BE2C (cell line): ENCODE data around the gene GABBR2.

Experiments used
- DNase-seq: peaks from one replicate; pipeline ENCODE4 v3.0.0-alpha.2; 2020
- H3K27me3 ChIP-seq: fragments of 250-450 bp; sonication (Bioruptor Pico); 2 replicates; pipeline ENCODE4 v1.5.1; 2020; ENCODE audit warnings: mild to moderate bottlenecking
- H3K36me3 ChIP-seq: fragments of 250-450 bp; sonication (Bioruptor Pico); 2 replicates; pipeline ENCODE4 v1.5.1; 2020; ENCODE audit warnings: mild to moderate bottlenecking
- H3K4me1 ChIP-seq: fragments of 250-450 bp; sonication (Bioruptor Pico); 2 replicates; pipeline ENCODE4 v1.5.1; 2020
- H3K4me3 ChIP-seq: 2 replicates; pipeline ENCODE4 v1.5.1; 2011; ENCODE audit warnings: low read depth, low read length
- H3K9me3 ChIP-seq: fragments of 250-450 bp; sonication (Bioruptor Pico); 2 replicates; pipeline ENCODE4 v1.5.1; 2020
- CTCF ChIP-seq: IDR thresholded peaks from 2 replicates; pipeline ENCODE4 v1.5.1; 2012; ENCODE audit warnings: mild to moderate bottlenecking, low read depth, low read length

Gene GABBR2

GRCh38 chr9:98316445-98317133 lies 392.1 kb downstream of the GABBR2 start:
- Histone ChIP-seq H3K27me3 (no peaks in the 10 kb centered on the region), H3K4me3 (no peak overlapping the region), H3K9me3 (no peaks in the 10 kb centered on the region), H3K36me3 (no peaks in the 10 kb centered on the region), H3K4me1 (peaks cover 8% of the 10 kb centered on the region)
- no peak for TF ChIP-seq CTCF
- DNase-seq = no peak

GRCh38 chr9:98315551-98316060 lies 393.1 kb downstream of the GABBR2 start:
- Histone ChIP-seq H3K27me3 (no peaks in the 10 kb centered on the region), H3K9me3 (no peaks in the 10 kb centered on the region), H3K4me1 (peaks cover 8% of the 10 kb centered on the region), H3K36me3 (no peaks in the 10 kb centered on the region), H3K4me3 (no peak overlapping the region)
- DNase-seq = peak; percentile 92
- TF ChIP-seq CTCF = peak; percentile 98

- DNase-seq = no peak
- Histone ChIP-seq H3K4me3 (no peak overlapping the region), H3K36me3 (no peaks in the 10 kb centered on the region), H3K9me3 (no peaks in the 10 kb centered on the region), H3K27me3 (no peaks in the 10 kb centered on the region), H3K4me1 (peaks cover 8% of the 10 kb centered on the region)
- no peak for TF ChIP-seq CTCF
These were observed 393.7 kb downstream of the GABBR2 start for GRCh38 chr9:98315067-98315453.

GRCh38 chr9:98314381-98315066 lies 394.2 kb downstream of the GABBR2 start:
- no peak overlapping the region for H3K4me3 ChIP-seq
- no peak for DNase-seq
- no peak for TF ChIP-seq CTCF

GRCh38 chr9:98312365-98312764 lies 396.4 kb downstream of the GABBR2 start:
- DNase-seq = no peak
- Histone ChIP-seq H3K9me3 (no peaks in the 10 kb centered on the region), H3K4me3 (no peak overlapping the region), H3K4me1 (peaks cover 8% of the 10 kb centered on the region), H3K36me3 (no peaks in the 10 kb centered on the region), H3K27me3 (no peaks in the 10 kb centered on the region)
- no peak for TF ChIP-seq CTCF

More at GRCh38 chr9:98314381-98315066, 394.2 kb downstream of the GABBR2 start:
- Histone ChIP-seq H3K4me1 (peaks cover 8% of the 10 kb centered on the region), H3K36me3 (no peaks in the 10 kb centered on the region), H3K9me3 (no peaks in the 10 kb centered on the region), H3K27me3 (no peaks in the 10 kb centered on the region)

GRCh38 chr9:98311541-98311940 lies 397.2 kb downstream of the GABBR2 start:
- Histone ChIP-seq H3K36me3 (no peaks in the 10 kb centered on the region), H3K27me3 (no peaks in the 10 kb centered on the region), H3K4me1 (peaks cover 3% of the 10 kb centered on the region; the same call in 1 of the 2 replicates), H3K4me3 (no peak overlapping the region), H3K9me3 (no peaks in the 10 kb centered on the region)
- no peak for TF ChIP-seq CTCF
- no peak for DNase-seq
